HEK293 (cell line): ENCODE data around the gene ATXN7.

Experiments
- CTCF ChIA-PET: fragments of 350-600 bp; formaldehyde crosslinking; extraction: SDS; loops from one replicate; lab custom pipeline; 2021; ENCODE audit warnings: antibody characterized with exemption; lab: Yijun Ruan, JAX
- POLR2A ChIA-PET: fragments of 300-600 bp; formaldehyde crosslinking; extraction: SDS; loops from one replicate; lab custom pipeline; 2020; ENCODE audit warnings: antibody characterized with exemption, inconsistent platforms; lab: Yijun Ruan, JAX
- H3K27ac ChIP-seq: fragments of 200-500 bp; sonication (Bioruptor generic); 2 replicates; pipeline ENCODE4 v1.5.1; 2014; ENCODE audit warnings: low read depth, low read length, control low read depth, inconsistent platforms; ENCODE audit errors: extremely low read depth
- H3K36me3 ChIP-seq, 2 experiments: fragments of 200-500 bp in 1 of 2; sonication (Bioruptor generic) in 1 of 2; 1 replicate in 1 of 2; 2 replicates in 1 of 2; pipeline ENCODE4 v1.5.1; 2014 to 2017; ENCODE audit warnings: inconsistent platforms in 2 of 2, low read length in 2 of 2; ENCODE audit not compliant: control insufficient read depth in 2 of 2, insufficient read depth in 1 of 2
- H3K4me1 ChIP-seq: fragments of 200-500 bp; sonication (Bioruptor generic); 2 replicates; pipeline ENCODE4 v1.5.1; 2014; ENCODE audit warnings: mild to moderate bottlenecking, low read length, inconsistent platforms; ENCODE audit not compliant: control insufficient read depth, insufficient read depth
- H3K4me3 ChIP-seq: 2 replicates; pipeline ENCODE4 v1.5.1; 2011; ENCODE audit warnings: low read depth, mild to moderate bottlenecking, control low read depth, low read length, moderate library complexity
- H3K9me3 ChIP-seq: fragments of 200-500 bp; sonication (Bioruptor generic); 2 replicates; pipeline ENCODE4 v1.5.1; 2014; ENCODE audit warnings: low read depth, low read length, inconsistent platforms; ENCODE audit not compliant: control insufficient read depth, insufficient read depth
- BCL11A ChIP-seq: fragments of 450-650 bp; formaldehyde crosslinking; IDR thresholded peaks from 2 replicates; pipeline ENCODE4 v1.5.1; 2016; ENCODE audit warnings: low read depth, missing biosample characterization, missing genetic modification characterization
- CTCF ChIP-seq: fragments of 450-650 bp; formaldehyde crosslinking; IDR thresholded peaks from 2 replicates; pipeline ENCODE4 v1.5.1; 2016; ENCODE audit warnings: missing biosample characterization, missing genetic modification characterization
- KLF1 ChIP-seq: fragments of 450-650 bp; formaldehyde crosslinking; IDR thresholded peaks from 2 replicates; pipeline ENCODE4 v1.5.1; 2016; ENCODE audit warnings: missing biosample characterization, missing genetic modification characterization
- PATZ1 ChIP-seq: fragments of 450-650 bp; formaldehyde crosslinking; IDR thresholded peaks from 2 replicates; pipeline ENCODE4 v1.5.1; 2016; ENCODE audit warnings: missing biosample characterization, missing genetic modification characterization
- RBAK ChIP-seq: fragments of 450-650 bp; formaldehyde crosslinking; IDR thresholded peaks from 2 replicates; pipeline ENCODE4 v1.5.1; 2016; ENCODE audit warnings: missing biosample characterization, missing genetic modification characterization
- TRIM28 ChIP-seq: IDR thresholded peaks from 2 replicates; pipeline ENCODE4 v1.6.1; 2011; ENCODE audit warnings: low read length, control low read depth, borderline replicate concordance
- YY1 ChIP-seq: fragments of 450-650 bp; formaldehyde crosslinking; IDR thresholded peaks from 2 replicates; pipeline ENCODE4 v1.5.1; 2018; ENCODE audit warnings: missing biosample characterization, missing genetic modification characterization
- ZFP37 ChIP-seq: fragments of 450-650 bp; formaldehyde crosslinking; IDR thresholded peaks from 2 replicates; pipeline ENCODE4 v1.5.1; 2016; ENCODE audit warnings: missing biosample characterization, missing genetic modification characterization
- ZFP69B ChIP-seq: fragments of 450-650 bp; formaldehyde crosslinking; IDR thresholded peaks from 2 replicates; pipeline ENCODE4 v1.5.1; 2016; ENCODE audit warnings: missing biosample characterization, missing genetic modification characterization
- ZNF112 ChIP-seq: fragments of 450-650 bp; formaldehyde crosslinking; IDR thresholded peaks from 2 replicates; pipeline ENCODE4 v1.5.0; 2017; ENCODE audit warnings: missing biosample characterization, missing genetic modification characterization
- ZNF133 ChIP-seq: fragments of 450-650 bp; formaldehyde crosslinking; IDR thresholded peaks from 2 replicates; pipeline ENCODE4 v1.5.1; 2016; ENCODE audit warnings: missing biosample characterization, missing genetic modification characterization
- ZNF138 ChIP-seq: fragments of 450-650 bp; formaldehyde crosslinking; IDR thresholded peaks from 2 replicates; pipeline ENCODE4 v1.5.1; 2016; ENCODE audit warnings: missing biosample characterization, missing genetic modification characterization, borderline replicate concordance
- ZNF140 ChIP-seq: fragments of 450-650 bp; formaldehyde crosslinking; IDR thresholded peaks from 2 replicates; pipeline ENCODE4 v1.5.1; 2016; ENCODE audit warnings: missing biosample characterization, missing genetic modification characterization
- ZNF302 ChIP-seq: fragments of 450-650 bp; formaldehyde crosslinking; IDR thresholded peaks from 2 replicates; pipeline ENCODE4 v1.5.1; 2016; ENCODE audit warnings: missing biosample characterization, missing genetic modification characterization, low read depth
- ZNF366 ChIP-seq: fragments of 450-650 bp; formaldehyde crosslinking; conservative IDR thresholded peaks from 2 replicates; pipeline ENCODE4 v1.5.1; 2016; ENCODE audit warnings: missing biosample characterization, missing genetic modification characterization
- ZNF585B ChIP-seq: fragments of 450-650 bp; formaldehyde crosslinking; IDR thresholded peaks from 2 replicates; pipeline ENCODE4 v1.5.1; 2016; ENCODE audit warnings: missing biosample characterization, missing genetic modification characterization
- ZNF658 ChIP-seq: fragments of 450-650 bp; formaldehyde crosslinking; IDR thresholded peaks from 2 replicates; pipeline ENCODE4; 2016; ENCODE audit warnings: missing biosample characterization, missing genetic modification characterization
- ZNF830 ChIP-seq: fragments of 450-650 bp; IDR thresholded peaks from 2 replicates; pipeline ENCODE4 v1.5.0; 2018; ENCODE audit warnings: missing biosample characterization, missing genetic modification characterization, low read depth, mild to moderate bottlenecking, moderate library complexity
- TF ChIP-seq, protein P1 (sequence below): fragments of 450-650 bp; formaldehyde crosslinking; IDR thresholded peaks from 2 replicates; pipeline ENCODE4 v1.5.1; 2017; ENCODE audit warnings: missing biosample characterization, missing genetic modification characterization
- TF ChIP-seq, protein P2 (sequence below): sonication (generic); formaldehyde crosslinking; IDR thresholded peaks from 2 replicates; pipeline ENCODE4 v1.8.1; 2022; ENCODE audit warnings: mild to moderate bottlenecking, moderate library complexity, missing genetic modification reagents
- TF ChIP-seq, protein P3 (sequence below): fragments of 450-650 bp; formaldehyde crosslinking; IDR thresholded peaks from 2 replicates; pipeline ENCODE4 v1.5.1; 2016; ENCODE audit warnings: missing biosample characterization, missing genetic modification characterization

Gene ATXN7

DNA sequence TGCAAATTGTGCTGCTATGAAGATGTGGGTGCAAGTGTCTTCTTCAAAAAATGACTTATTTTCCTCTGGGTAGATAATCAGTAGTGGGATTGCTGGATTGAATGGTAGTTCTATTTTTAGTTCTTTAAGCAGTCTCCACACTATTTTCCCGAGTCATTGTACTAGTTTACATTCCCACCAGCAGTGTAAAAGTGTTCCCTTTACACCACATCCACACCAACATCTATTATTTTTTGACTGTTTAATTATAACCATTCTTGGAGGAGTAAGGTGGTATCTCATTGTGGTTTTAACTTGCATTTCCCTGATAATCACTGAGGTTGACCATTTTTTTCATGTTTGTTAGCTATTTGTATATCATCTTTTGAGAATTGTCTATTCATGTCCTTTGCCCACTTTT is 179.3 kb downstream of the ATXN7 start (continued):
- TF ChIP-seq PATZ1 (tag by site-specific recombination) (no peak), CTCF (tag by site-specific recombination) (no peak), ZFP37 (no peak), YY1 (tag by site-specific recombination) (no peak), ZNF133 (tag by site-specific recombination) (no peak), BCL11A (tag by site-specific recombination) (no peak), ZNF830 (tag by site-specific recombination) (no peak), ZFP69B (tag by site-specific recombination) (no peak)

DNA sequence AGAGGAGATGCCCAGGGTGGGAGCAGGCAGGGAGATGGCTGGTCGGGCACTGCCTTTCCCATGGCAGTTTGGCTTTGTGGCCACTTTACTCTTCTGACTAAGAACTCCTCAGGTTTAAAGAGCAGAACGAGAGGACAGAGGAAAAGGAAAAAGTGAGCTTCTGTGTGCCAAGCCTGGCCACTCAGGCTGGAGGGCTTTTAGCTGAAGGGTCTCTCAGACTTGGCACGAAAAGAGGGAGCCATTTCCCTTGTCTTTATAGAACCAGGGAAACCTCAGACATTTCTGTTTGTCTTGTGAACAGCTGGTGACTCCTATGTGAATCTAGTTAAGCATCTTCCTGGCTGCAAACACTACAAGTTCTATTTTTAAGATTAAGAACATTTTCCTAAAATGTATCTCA is 182.9 kb downstream of the ATXN7 start:
- ChIA-PET POLR2A (no interaction called here), CTCF (no interaction called here)
- Histone ChIP-seq H3K4me3 (no peak overlapping the region), H3K36me3 (no peaks in the 10 kb centered on the region), H3K4me1 (no peaks in the 10 kb centered on the region), H3K9me3 (no peaks in the 10 kb centered on the region), H3K27ac (no peak overlapping the region)
- TF ChIP-seq ZNF366 (tag by site-specific recombination) (no peak), ZNF112 (tag by site-specific recombination) (no peak), TRIM28 (no peak), ZNF140 (tag by site-specific recombination) (no peak), KLF1 (tag by site-specific recombination) (no peak), ZNF138 (tag by site-specific recombination) (no peak), ZNF585B (no peak), ZNF658 (tag by site-specific recombination) (no peak), RBAK (no peak), YY1 (tag by site-specific recombination) (no peak), ZNF302 (tag by site-specific recombination) (no peak)
- TF ChIP-seq, protein P1, sequence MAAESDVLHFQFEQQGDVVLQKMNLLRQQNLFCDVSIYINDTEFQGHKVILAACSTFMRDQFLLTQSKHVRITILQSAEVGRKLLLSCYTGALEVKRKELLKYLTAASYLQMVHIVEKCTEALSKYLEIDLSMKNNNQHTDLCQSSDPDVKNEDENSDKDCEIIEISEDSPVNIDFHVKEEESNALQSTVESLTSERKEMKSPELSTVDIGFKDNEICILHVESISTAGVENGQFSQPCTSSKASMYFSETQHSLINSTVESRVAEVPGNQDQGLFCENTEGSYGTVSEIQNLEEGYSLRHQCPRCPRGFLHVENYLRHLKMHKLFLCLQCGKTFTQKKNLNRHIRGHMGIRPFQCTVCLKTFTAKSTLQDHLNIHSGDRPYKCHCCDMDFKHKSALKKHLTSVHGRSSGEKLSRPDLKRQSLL (tag by site-specific recombination): no peak
- TF ChIP-seq, protein P2, sequence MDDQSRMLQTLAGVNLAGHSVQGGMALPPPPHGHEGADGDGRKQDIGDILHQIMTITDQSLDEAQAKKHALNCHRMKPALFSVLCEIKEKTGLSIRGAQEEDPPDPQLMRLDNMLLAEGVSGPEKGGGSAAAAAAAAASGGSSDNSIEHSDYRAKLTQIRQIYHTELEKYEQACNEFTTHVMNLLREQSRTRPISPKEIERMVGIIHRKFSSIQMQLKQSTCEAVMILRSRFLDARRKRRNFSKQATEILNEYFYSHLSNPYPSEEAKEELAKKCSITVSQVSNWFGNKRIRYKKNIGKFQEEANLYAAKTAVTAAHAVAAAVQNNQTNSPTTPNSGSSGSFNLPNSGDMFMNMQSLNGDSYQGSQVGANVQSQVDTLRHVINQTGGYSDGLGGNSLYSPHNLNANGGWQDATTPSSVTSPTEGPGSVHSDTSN (CRISPR knock-in tag): no peak
- TF ChIP-seq, protein P3, sequence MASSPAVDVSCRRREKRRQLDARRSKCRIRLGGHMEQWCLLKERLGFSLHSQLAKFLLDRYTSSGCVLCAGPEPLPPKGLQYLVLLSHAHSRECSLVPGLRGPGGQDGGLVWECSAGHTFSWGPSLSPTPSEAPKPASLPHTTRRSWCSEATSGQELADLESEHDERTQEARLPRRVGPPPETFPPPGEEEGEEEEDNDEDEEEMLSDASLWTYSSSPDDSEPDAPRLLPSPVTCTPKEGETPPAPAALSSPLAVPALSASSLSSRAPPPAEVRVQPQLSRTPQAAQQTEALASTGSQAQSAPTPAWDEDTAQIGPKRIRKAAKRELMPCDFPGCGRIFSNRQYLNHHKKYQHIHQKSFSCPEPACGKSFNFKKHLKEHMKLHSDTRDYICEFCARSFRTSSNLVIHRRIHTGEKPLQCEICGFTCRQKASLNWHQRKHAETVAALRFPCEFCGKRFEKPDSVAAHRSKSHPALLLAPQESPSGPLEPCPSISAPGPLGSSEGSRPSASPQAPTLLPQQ (tag by site-specific recombination): no peak
